GM18505 (cell line): ENCODE measurements around the gene MESD.

Experiments
- ATAC-seq: cut with Tn5 transposase; IDR thresholded peaks from one replicate; pipeline ENCODE4 v1.9.1; 2021; ENCODE audit not compliant: unreplicated experiment
- POLR2A ChIP-seq: IDR thresholded peaks from 4 replicates; pipeline ENCODE4 v1.6.1; 2011; ENCODE audit warnings: borderline replicate concordance; ENCODE audit not compliant: insufficient read depth, insufficient read length; ENCODE audit errors: extremely low read depth

The MESD gene

DNA sequence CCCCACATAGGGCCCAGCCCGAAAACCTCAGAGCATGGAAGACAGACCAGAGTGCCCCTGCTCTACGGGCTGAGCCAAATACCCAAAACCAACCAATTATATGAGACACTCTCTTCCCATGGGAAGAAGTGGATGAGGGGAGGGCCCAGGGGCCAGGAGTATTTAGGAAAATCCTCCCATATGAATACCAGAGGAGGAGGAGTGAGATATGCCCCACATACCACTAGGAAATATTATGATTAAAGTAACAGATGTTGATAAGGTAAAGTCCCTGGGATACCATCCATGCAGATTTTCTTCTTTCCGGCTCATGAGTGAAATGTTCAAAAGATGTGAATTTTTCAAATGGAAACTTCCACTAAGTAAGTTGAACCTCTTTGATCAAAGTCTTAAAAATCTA lies 50.4 kb downstream of the MESD start:
- TF ChIP-seq POLR2A, result no peak
- no peak for ATAC-seq

DNA sequence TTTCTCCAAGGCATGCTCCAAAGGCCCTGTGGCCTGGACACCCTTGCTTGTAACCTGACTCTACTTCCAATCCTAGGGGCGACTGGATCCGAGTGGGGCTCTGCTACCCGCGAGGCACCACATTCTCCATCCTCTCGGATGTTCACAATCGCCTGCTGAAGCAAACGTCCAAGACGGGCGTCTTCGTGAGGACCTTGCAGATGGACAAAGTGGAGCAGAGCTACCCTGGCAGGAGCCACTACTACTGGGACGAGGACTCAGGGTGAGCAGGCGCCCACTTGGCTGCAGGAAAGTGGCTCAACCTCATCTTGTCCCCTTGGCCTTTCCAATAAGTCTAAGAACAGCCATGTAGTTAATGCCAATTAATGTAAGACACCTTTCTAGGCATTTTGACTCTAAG lies 51.9 kb downstream of the MESD start:
- no peak for TF ChIP-seq POLR2A
- ATAC-seq, result no peak

GRCh38 chr15:80936288-80937078 lies 53.1 kb downstream of the MESD start:
- no peak for ATAC-seq

GRCh38 chr15:80934761-80935221 lies 54.8 kb downstream of the MESD start:
- no peak for TF ChIP-seq POLR2A
- ATAC-seq, result no peak

More at GRCh38 chr15:80936288-80937078, 53.1 kb downstream of the MESD start:
- no peak for TF ChIP-seq POLR2A

DNA sequence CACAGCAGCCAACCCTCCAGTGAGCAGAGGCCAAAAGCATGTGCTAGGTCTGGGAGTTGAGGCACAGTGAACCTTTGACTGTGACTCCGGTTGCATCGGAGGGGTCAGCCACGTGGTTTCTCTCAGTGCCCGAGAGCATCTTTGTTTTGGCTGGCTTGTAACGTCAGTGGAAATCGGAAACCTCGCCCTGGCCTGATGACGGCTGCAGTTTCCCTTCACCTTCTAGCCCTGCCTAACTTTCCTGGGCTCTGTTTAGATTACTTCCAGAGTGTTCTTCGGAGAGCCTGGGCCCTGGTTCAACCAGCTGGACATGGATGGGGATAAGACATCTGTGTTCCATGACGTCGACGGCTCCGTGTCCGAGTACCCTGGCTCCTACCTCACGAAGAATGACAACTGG lies 56.6 kb downstream of the MESD start:
- no peak for TF ChIP-seq POLR2A
- ATAC-seq, result no peak

GRCh38 chr15:80932513-80932815 lies 57.2 kb downstream of the MESD start:
- no peak for ATAC-seq
- no peak for TF ChIP-seq POLR2A

DNA sequence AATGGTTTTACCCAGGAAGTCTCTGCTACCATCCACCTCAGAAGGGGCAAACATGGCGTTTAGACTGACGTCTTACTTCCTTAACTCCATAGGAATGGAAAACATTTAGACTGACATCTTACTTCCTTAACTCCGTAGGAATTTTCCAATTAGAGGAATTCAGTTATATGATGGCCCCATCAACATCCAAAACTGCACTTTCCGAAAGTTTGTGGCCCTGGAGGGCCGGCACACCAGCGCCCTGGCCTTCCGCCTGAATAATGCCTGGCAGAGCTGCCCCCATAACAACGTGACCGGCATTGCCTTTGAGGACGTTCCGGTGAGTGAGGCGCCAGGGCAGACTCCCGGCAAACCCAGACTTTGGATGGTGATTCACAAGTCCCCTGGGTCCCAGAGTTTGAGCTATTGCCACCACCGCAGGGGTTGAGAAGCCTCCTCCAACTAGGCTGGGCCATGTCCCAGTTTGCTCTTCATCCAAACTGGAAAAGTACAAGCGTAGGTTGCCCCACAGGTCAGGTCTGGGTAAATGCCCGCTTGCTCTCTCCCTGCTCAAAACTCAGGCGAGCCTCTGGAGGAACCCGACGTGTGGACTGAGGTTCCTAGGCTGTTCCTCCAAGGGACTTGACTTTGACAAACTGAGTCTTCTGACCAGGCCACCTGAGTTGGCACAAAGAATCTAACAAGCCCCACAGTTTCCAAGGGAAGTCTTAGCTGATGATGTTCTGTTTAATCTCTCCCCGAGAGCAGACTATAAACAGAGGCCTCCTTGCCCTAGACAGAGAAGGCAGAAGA lies 57.7 kb downstream of the MESD start:
- no peak for ATAC-seq
- TF ChIP-seq POLR2A, result no peak

- ATAC-seq, result no peak
- no peak for TF ChIP-seq POLR2A
These were observed 58.4 kb downstream of the MESD start for GRCh38 chr15:80931191-80931590.

DNA sequence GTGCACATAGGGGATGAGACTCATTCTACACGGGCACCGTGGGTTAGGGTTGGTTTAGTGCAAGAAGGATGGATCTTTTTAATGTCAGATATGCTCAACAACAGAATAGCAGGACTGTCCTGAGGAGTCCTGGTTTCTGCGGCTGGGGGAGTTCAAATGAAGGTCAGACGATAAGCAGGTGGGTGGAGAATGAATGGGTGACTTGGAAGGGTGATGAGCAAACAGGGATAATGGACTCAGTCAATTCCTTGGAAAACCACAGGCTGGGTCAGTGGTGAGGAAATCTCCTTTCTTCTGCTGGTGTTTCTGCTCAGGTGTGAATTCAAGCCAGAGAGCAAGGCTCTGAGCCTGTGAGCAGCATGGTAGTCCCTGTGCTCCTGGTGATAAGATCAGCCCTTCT lies 59.9 kb downstream of the MESD start:
- TF ChIP-seq POLR2A, result no peak
- ATAC-seq, result no peak

GRCh38 chr15:80929225-80929624 lies 60.4 kb downstream of the MESD start:
- no peak for TF ChIP-seq POLR2A
- ATAC-seq, result no peak

- ATAC-seq, result no peak
- no peak for TF ChIP-seq POLR2A
These were observed 63.5 kb downstream of the MESD start for GRCh38 chr15:80926126-80926525.

DNA sequence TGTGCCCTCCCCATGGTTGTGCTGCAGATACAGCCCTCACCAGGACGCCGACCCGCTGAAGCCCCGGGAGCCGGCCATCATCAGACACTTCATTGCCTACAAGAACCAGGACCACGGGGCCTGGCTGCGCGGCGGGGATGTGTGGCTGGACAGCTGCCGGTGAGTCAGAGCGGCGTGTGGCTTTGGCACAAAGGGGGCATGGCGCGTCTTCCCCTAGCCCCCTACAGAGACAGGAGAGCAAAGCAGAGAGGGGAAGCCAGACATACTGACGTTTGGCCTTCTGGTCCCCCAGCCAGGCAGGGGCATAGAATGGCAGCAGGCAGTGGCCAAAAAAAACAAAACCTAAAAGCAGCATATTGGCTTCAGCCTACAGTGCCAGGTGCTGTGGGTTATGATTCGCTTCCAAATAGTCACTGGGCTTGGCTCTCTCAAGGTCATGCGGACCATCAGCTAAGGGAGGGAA lies 64.0 kb downstream of the MESD start:
- ATAC-seq, result no peak
- TF ChIP-seq POLR2A, result no peak

GRCh38 chr15:80924278-80924677 lies 65.3 kb downstream of the MESD start:
- TF ChIP-seq POLR2A, result no peak
- no peak for ATAC-seq

- TF ChIP-seq POLR2A, result no peak
- ATAC-seq, result no peak
These were observed 66.0 kb downstream of the MESD start for GRCh38 chr15:80923668-80924067.
